ENCODE results near the gene STXBP3.

Gene STXBP3

GRCh38 chr1:108826081-108826635 is 79.7 kb downstream of the STXBP3 start:
- no peak overlapping the region for H3K4me3 Mint-ChIP-seq

GRCh38 chr1:108828074-108828961 is 81.8 kb downstream of the STXBP3 start:
- H3K27ac Mint-ChIP-seq: no peak overlapping the region
- intact Hi-C loops (cut with micrococcal nuclease): loop anchor here (1.0 kb wide), 1 partner anchor 70 kb away; no protein-coding TSS in a partner anchor
- H3K9me3 Mint-ChIP-seq: no peaks in the 10 kb centered on the region
- no peak overlapping the region for H3K4me3 Mint-ChIP-seq
- H3K36me3 Mint-ChIP-seq (ENCODE audit: low read depth): no peaks in the 10 kb centered on the region
- peaks cover 14% of the 10 kb centered on the region for H3K4me1 Mint-ChIP-seq (ENCODE audit: low read depth)
- no peaks in the 10 kb centered on the region for H3K27me3 Mint-ChIP-seq

More at GRCh38 chr1:108826081-108826635, 79.7 kb downstream of the STXBP3 start:
- Mint-ChIP-seq H3K9me3 (no peaks in the 10 kb centered on the region), H3K27me3 (no peaks in the 10 kb centered on the region), H3K4me1 (ENCODE audit: low read depth) (peaks cover 14% of the 10 kb centered on the region), H3K27ac (no peak overlapping the region), H3K36me3 (ENCODE audit: low read depth) (no peaks in the 10 kb centered on the region)
- intact Hi-C loops (cut with micrococcal nuclease): no loop called here

- intact Hi-C loops (cut with micrococcal nuclease): no loop called here
Measured at GRCh38 chr1:108829498-108829916, 83.0 kb downstream of the STXBP3 start.

DNA sequence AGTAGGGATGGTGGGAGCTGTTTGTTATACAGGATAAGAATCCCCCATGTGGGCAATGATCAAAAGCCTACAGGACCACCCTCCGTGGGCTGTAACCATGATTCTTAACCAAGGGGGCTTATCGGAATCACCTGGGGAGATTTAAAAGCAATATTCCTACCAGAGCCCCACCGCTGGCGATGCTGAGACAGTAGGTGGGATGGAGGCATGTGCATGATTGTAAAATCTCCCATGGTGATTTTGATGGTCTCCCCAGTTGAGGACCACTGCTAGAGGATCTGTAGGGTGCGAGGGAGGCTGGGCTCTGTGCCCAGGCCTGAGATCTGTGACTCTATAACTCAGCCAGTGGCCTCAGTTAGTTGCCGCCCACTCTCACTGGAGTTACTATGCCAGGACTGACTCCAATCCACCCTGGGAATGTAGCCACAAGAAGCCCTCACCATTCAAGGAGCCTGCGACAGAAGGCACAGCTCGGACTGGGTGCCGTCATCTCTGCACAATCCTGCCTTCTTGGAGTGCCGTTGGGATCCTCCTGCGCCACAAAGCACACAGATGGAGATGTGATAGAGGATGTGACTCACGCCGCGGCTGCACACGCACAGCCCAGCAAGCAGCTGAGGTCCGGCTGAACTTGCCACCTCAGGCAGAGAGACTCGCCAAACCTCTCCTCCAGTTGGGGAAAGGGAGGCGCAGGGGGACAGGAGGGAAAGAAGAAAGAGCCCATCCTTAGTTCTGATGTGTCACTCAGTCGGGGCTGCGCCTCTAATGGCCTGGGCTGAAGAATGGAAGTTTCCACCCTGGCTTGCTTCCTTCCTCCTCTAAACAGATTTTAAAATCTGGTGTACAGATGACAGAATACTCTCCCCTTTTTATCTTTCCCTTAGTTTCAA is 83.9 kb downstream of the STXBP3 start:
- Mint-ChIP-seq H3K27ac (peak overlapping the region; percentile 31), H3K9me3 (no peaks in the 10 kb centered on the region), H3K4me3 (peak overlapping the region; percentile 77), H3K36me3 (ENCODE audit: low read depth) (no peaks in the 10 kb centered on the region), H3K27me3 (no peaks in the 10 kb centered on the region), H3K4me1 (ENCODE audit: low read depth) (peaks cover 14% of the 10 kb centered on the region)
- intact Hi-C loops (cut with micrococcal nuclease): no loop called here

More at GRCh38 chr1:108829498-108829916, 83.0 kb downstream of the STXBP3 start:
- H3K36me3 Mint-ChIP-seq (ENCODE audit: low read depth): no peaks in the 10 kb centered on the region
- peaks cover 14% of the 10 kb centered on the region for H3K4me1 Mint-ChIP-seq (ENCODE audit: low read depth)
- no peak overlapping the region for H3K27ac Mint-ChIP-seq
- no peaks in the 10 kb centered on the region for H3K27me3 Mint-ChIP-seq
- no peaks in the 10 kb centered on the region for H3K9me3 Mint-ChIP-seq
- no peak overlapping the region for H3K4me3 Mint-ChIP-seq

DNA sequence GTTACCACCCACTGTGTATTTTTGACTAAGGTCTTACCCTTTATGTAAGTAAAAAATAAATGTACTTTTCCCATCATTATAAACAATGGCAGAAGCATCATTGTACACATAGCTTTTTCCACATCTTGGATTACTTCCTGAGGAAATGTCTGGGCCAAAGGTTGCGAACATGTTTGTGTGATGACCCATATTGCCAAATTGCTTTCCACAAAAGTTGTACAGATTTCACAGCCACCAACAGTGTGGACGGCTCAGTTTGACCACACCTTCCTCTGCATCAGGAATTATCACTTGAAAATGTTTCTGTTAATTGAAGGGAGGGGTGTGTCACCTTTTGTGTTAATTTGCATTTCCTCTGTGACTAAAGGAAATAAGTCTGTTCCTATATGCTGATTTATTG is 84.8 kb downstream of the STXBP3 start:
- H3K27ac Mint-ChIP-seq: no peak overlapping the region
- no peaks in the 10 kb centered on the region for H3K36me3 Mint-ChIP-seq (ENCODE audit: low read depth)
- H3K4me1 Mint-ChIP-seq (ENCODE audit: low read depth): peaks cover 14% of the 10 kb centered on the region
- H3K4me3 Mint-ChIP-seq: no peak overlapping the region
- no peaks in the 10 kb centered on the region for H3K9me3 Mint-ChIP-seq
- intact Hi-C loops (cut with micrococcal nuclease): no loop called here
- H3K27me3 Mint-ChIP-seq: no peaks in the 10 kb centered on the region

DNA sequence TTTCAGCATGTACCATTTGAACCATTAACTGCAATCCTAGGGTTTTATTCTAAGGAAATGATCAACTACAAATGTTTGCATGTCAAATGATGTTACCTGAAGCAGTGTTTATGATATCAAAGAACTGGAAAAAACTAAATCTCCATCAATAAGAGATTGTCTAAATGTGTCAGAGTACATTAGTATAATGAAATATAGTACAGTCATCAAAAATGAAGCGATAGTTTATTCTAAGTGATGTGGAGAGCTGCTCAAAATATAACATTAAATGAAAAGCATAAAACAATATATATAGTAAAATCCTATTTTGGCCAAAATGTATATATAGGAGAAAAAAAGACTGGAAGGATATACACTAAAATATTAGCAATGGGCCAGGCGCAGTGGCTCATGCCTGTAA is 86.5 kb downstream of the STXBP3 start:
- peaks cover 12% of the 10 kb centered on the region for H3K4me1 Mint-ChIP-seq (ENCODE audit: low read depth)
- intact Hi-C loops (cut with micrococcal nuclease): no loop called here
- H3K27me3 Mint-ChIP-seq: no peaks in the 10 kb centered on the region
- no peaks in the 10 kb centered on the region for H3K36me3 Mint-ChIP-seq (ENCODE audit: low read depth)
- no peak overlapping the region for H3K27ac Mint-ChIP-seq
- H3K4me3 Mint-ChIP-seq: no peak overlapping the region
- no peaks in the 10 kb centered on the region for H3K9me3 Mint-ChIP-seq

- no peaks in the 10 kb centered on the region for H3K36me3 Mint-ChIP-seq (ENCODE audit: low read depth)
- no peaks in the 10 kb centered on the region for H3K27me3 Mint-ChIP-seq
- H3K4me3 Mint-ChIP-seq: no peak overlapping the region
- H3K27ac Mint-ChIP-seq: no peak overlapping the region
- intact Hi-C loops (cut with micrococcal nuclease): no loop called here
- no peaks in the 10 kb centered on the region for H3K9me3 Mint-ChIP-seq
- no peaks in the 10 kb centered on the region for H3K4me1 Mint-ChIP-seq (ENCODE audit: low read depth)
Measured at GRCh38 chr1:108841703-108842102, 95.2 kb downstream of the STXBP3 start.

DNA sequence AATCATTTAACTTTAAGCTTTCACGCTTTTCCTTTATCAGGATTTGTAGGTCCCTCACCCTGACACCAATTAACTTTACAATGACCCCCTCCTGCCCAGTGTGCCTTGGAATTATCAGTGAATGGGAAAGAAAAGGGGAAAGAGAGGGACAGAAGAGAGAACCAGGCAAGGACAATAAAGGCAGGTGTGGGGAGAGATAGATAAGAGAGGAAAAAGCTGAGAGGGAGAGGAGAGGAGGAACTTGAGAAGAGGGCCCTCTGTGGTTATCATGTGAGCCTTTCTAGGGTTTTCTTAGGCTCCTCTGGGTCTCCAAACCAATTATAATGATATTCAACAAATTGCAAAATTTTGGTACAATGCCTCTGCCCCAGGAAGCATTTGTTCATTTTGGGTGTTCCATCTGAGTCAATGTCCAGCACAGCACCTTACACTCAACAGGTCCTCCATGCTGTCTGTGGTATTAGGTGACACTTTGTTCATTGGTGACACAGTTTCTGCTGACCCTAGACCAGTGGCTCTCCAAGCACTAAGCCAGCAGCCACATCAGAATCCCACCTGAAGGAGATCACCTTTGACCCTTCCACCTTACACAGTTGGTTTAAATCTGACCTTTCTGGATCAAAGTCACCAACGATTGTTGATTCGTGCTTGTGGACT is 96.2 kb downstream of the STXBP3 start:
- H3K36me3 Mint-ChIP-seq (ENCODE audit: low read depth): no peaks in the 10 kb centered on the region
- H3K4me3 Mint-ChIP-seq: no peak overlapping the region
- no peaks in the 10 kb centered on the region for H3K4me1 Mint-ChIP-seq (ENCODE audit: low read depth)
- no peaks in the 10 kb centered on the region for H3K27me3 Mint-ChIP-seq
- intact Hi-C loops (cut with micrococcal nuclease): no loop called here
- no peak overlapping the region for H3K27ac Mint-ChIP-seq
- no peaks in the 10 kb centered on the region for H3K9me3 Mint-ChIP-seq

DNA sequence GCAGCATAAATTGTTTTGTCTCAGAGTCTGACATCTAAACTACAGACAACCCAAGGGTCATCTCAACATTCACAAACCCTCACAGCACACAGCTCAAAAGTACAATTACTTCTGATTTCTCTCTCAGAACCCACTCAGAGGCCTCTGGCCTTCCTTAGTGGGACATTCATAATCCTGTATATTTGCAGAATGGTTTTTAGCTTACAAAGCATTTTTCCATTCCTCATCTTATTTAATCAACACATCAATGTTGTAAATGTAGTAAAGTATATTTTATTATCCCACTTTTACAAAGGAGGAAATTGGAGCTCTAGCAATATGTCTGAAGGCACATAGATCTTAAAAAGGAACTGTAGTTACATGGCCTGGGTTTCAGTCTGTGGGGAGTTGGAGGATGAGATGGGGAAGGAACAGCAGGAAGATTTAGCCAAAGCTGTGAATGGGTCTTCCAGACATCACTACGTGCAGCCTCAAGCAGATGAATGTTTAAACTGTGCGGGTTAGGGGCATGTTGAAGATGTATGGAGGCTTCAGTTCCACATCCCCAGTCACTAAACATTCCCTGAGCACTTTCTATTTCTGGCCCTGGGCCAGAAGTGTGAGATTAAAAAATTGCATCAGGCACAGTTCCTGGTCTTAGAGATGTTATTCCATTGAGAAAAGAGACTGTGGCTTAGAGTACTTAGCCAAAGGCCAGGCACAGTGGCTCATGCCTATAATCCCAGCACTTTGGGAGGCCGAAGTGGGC is 97.1 kb downstream of the STXBP3 start:
- H3K27me3 Mint-ChIP-seq: no peaks in the 10 kb centered on the region
- intact Hi-C loops (cut with micrococcal nuclease): no loop called here
- no peak overlapping the region for H3K4me3 Mint-ChIP-seq
- no peaks in the 10 kb centered on the region for H3K9me3 Mint-ChIP-seq
- no peaks in the 10 kb centered on the region for H3K36me3 Mint-ChIP-seq (ENCODE audit: low read depth)
- no peaks in the 10 kb centered on the region for H3K4me1 Mint-ChIP-seq (ENCODE audit: low read depth)
- no peak overlapping the region for H3K27ac Mint-ChIP-seq

- H3K9me3 Mint-ChIP-seq: no peaks in the 10 kb centered on the region
- H3K36me3 Mint-ChIP-seq (ENCODE audit: low read depth): no peaks in the 10 kb centered on the region
- no peak overlapping the region for H3K4me3 Mint-ChIP-seq
- no peak overlapping the region for H3K27ac Mint-ChIP-seq
- intact Hi-C loops (cut with micrococcal nuclease): no loop called here
- H3K27me3 Mint-ChIP-seq: no peaks in the 10 kb centered on the region
- H3K4me1 Mint-ChIP-seq (ENCODE audit: low read depth): no peaks in the 10 kb centered on the region
Measured at GRCh38 chr1:108845446-108845845, 99.0 kb downstream of the STXBP3 start.

DNA sequence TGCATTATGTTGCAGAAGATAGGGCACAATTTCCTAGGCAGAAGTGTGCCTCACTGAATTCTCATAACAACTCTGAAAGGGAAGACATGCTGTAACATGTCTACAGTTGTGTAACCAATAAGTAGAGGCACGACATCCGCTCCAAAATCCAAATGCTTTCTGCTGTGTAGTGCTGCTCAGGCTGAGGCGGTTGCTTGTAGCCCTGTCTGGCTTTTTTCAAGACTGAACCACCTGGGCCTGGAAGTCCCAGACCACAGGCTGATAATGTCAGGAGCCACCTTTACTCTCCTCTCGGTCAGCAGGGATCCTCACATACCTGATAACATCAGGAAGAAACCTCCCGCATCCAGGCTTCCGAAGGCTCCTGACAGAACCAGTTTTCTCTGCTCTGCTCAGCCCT is 99.5 kb downstream of the STXBP3 start:
- intact Hi-C loops (cut with micrococcal nuclease): no loop called here
- Mint-ChIP-seq H3K27ac (no peak overlapping the region), H3K4me1 (ENCODE audit: low read depth) (peaks cover under 1% of the 10 kb centered on the region)

DNA sequence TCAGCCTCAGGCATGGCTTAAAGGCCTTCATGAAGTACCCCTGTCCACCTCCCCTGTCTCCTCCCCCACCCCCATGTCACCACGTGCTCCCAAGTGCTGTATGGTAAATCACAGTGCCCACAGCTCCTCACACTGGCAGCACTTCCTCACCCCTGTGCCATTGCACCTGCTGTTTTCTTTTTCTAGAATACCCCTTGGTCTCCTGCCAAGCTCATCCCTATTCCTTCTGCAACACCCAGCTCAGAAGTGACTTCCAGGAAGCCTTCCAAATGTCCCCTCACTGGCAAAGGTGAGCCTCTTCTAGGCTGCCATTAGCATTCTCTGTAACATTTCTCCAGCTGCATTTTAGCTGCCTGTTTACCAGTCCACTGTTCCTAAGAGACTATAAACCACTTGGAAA is 101.0 kb downstream of the STXBP3 start:
- intact Hi-C loops (cut with micrococcal nuclease): no loop called here
- Mint-ChIP-seq H3K27ac (no peak overlapping the region), H3K27me3 (no peaks in the 10 kb centered on the region), H3K4me1 (ENCODE audit: low read depth) (peaks cover 11% of the 10 kb centered on the region), H3K9me3 (no peaks in the 10 kb centered on the region), H3K36me3 (ENCODE audit: low read depth) (no peaks in the 10 kb centered on the region), H3K4me3 (no peak overlapping the region)

More for the DNA sequence above, 99.5 kb downstream of the STXBP3 start:
- H3K9me3 Mint-ChIP-seq: no peaks in the 10 kb centered on the region
- H3K27me3 Mint-ChIP-seq: no peaks in the 10 kb centered on the region
- H3K4me3 Mint-ChIP-seq: no peak overlapping the region
- H3K36me3 Mint-ChIP-seq (ENCODE audit: low read depth): no peaks in the 10 kb centered on the region

DNA sequence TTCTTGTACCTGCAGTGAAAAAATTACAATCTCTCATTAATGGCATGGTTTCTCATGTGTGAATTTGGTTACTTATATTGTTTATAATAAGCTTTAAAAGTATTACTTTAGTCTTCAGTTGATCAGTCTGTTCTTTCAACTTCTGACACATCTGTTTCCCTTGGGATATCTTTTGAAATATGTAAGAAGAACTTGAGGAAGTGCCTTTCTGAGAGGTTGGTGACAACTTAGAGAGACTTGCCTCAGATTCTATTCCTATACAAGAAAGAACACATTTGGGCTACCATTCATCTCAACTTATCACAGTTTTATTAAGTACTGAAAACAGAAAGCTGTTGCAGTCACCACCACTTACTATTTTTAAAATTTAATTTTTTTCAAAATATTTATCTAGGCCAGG is 102.3 kb downstream of the STXBP3 start:
- Mint-ChIP-seq H3K4me3 (no peak overlapping the region), H3K27ac (no peak overlapping the region), H3K9me3 (no peaks in the 10 kb centered on the region), H3K4me1 (ENCODE audit: low read depth) (peaks cover 20% of the 10 kb centered on the region), H3K36me3 (ENCODE audit: low read depth) (no peaks in the 10 kb centered on the region), H3K27me3 (no peaks in the 10 kb centered on the region)
- intact Hi-C loops (cut with micrococcal nuclease): no loop called here

Measured in dendritic cell treated with granulocyte-macrophage colony-stimulating factor and Interleukin-4, amounts not matched to agents 40 ng/mL and 50 ng/mL, for 4 days (primary cell).